GM04503 (cell line): Measurements from ENCODE around the gene SLC25A22.

Source experiments
- DNase-seq: peaks from one replicate; pipeline ENCODE4 v3.0.0-alpha.2; 2012; ENCODE audit warnings: low read depth

Gene SLC25A22

GRCh38 chr11:771617-772204, 26.4 kb downstream of the SLC25A22 start:
- DNase-seq: no peak

GRCh38 chr11:770642-771616, 27.2 kb downstream of the SLC25A22 start:
- no peak for DNase-seq

DNA sequence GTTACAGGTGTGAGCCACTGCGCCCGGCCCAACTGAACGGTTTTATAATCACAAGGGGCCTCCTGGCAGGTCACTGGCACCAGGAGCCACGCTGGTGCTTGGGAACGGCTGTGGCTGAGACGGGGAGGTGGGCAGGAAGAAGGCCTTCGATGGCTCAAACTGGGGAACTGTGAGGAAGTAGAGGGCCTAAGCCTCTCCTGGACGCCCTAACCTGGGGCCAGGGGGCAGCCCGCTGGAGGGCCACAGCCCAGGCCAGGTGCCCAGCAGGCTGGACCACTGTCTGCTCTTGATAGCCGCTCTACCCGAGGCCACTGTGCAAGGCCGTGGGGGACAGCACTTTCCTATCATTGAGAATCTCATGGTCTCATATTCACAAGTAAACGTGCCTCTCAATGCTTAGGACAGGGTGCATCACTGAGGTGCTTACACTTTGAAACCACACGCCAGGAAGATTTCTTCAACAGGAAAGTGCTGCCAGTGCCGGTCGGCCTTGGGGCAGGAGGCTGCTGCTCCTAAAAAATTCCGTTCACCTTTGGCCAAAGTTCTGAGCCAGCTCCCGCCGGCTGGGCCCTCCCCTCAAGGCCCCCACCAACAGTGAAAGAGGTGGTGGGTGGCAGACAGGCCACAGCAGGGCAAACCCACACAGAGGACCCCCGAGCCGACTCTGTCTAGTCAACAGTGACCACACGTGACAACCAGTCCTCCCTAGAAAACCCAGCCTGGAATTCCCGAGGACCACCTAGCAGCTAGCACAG, 28.0 kb downstream of the SLC25A22 start:
- DNase-seq: no peak

DNA sequence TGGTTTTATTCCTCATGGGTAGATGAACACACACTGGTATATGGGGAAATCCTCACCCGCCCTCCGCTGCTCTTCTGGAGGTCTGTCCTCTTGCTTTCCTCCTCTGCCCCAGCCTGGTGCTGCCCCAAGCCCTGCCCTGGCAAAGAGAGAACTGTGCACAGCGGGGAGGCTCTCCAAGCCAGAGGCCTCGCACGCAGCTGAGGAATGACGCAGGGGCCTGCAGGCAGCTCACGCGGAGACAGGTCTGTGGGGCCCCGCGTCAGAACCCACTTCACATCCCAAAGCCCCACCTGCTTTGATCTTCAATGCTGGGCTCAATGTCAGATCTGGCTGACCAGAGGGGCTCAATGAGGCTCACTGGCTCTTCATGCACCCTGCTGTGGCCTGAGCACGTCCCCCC, 30.8 kb downstream of the SLC25A22 start:
- DNase-seq: no peak

DNA sequence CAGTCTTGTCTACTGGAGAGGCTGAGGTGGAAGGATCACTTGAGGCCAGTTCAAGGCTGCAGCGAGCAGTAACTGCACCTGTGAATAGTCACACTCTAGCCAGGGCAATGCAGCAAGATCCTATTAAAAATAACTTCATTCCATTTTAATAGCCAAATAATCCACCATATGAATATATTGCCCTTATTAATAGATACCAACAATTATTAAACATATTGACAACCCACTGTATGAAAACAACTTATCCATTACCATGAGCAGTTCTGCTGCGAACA, 31.2 kb downstream of the SLC25A22 start:
- no peak for DNase-seq

- DNase-seq: no peak
These were observed 31.8 kb downstream of the SLC25A22 start for GRCh38 chr11:766106-766935.

DNA sequence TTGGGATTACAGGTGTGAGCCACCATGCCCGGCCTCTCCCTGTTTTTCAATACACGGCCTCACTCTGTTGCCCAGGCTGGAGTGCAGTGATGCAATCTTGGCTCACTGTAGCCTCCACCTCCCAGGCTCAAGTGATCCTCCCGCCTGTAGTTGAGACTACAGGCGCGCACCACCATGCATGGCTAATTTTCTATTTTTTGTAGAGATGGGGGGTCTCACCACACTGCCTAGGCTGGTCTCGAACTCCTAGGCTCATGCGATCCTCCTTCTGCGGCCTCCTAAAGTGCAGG, 32.3 kb downstream of the SLC25A22 start:
- DNase-seq: no peak

DNA sequence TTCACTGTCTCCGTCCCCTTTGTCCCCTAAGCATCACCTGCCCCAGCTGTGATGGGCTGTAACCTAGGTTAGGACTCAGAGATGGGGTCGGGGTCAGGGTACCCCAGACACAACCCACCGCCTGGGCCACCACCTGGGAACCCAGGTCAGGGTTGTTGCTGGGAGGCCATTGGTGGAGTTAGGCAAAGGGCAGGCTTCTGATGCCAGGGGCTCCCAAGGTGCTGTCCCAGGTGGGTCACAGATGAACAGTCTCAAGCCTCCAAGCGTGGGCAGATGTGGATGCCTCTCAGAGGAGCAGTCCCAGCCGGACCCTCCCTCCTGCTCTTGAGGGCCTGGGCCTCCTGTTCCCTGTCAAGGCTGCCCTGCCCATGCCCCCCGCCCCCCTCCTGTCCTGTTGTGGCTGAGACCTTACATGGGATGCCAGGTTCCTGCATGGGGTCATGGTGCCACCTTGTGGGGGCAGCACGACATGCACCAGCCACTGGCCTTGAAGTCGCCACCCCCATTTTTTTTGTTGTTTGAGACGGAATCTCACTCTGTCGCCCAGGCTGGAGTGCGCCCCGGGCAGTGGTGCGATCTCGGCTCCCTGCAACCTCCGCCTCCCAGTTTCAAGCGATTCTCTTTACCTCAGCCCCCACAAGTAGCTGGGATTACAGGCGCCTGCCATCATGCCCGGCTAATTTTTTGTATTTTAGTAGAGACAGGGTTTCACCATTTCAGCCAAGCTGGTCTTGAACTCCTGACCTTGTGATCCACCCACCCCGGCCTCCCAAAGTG, 32.9 kb downstream of the SLC25A22 start:
- DNase-seq: no peak

DNA sequence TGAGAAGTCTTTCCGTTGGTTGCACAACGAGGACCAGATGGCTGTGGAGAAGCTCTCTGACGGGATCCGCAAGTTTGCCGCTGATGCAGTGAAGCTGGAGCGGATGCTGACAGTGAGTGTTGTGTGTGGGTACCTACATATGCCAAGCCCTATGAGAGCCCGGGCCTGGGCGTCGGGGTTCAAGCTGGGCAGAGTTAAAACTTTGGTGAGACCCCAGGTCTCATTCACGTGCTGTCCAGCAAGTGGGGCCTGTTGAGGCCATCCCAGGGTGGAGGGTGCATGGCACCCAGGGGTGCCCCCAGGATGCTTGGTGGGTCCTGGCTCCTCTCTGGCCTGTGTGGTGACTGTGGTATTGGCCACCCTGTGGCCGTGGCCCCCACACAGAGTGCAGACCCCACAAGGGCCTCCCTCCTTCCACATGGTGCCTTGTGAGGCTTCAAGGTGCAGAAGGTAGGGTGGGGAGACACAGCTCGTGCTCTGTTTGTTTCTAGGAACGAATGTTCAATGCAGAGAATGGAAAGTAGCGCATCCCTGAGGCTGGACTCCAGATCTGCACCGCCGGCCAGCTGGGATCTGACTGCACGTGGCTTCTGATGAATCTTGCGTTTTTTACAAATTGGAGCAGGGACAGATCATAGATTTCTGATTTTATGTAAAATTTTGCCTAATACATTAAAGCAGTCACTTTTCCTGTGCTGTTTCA, 33.6 kb downstream of the SLC25A22 start:
- DNase-seq: no peak

DNA sequence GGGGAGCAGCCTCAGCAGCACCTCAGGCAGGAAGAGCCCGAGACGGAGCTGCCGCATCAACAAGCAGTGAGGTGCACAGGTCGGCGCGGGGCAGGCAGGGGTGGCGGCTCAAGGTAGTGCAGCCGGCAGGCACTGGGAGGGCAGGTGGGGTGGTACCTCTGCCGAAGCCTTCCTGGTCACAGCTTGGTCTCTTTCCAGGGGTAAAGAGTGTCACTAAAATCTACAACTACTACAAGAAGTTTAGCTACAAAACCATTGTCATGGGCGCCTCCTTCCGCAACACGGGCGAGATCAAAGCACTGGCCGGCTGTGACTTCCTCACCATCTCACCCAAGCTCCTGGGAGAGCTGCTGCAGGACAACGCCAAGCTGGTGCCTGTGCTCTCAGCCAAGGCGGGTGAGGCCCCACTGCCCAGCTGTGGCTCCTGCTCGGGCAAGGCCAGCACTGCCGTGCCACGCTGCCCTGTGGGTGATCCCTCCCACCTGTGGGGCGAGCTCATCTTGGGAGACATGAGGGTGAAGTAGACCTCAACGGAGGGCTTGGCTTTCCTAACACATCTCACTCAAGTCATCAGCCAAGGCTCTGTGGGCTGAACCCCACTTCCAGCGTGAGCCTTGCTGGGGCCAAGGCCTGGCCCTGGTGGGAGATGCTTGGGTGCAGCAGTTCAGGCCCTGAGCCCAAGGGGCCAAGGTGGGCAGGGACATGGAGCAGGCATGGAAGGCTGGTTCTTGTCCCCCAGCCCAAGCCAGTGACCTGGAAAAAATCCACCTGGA, 34.3 kb downstream of the SLC25A22 start:
- no peak for DNase-seq

DNA sequence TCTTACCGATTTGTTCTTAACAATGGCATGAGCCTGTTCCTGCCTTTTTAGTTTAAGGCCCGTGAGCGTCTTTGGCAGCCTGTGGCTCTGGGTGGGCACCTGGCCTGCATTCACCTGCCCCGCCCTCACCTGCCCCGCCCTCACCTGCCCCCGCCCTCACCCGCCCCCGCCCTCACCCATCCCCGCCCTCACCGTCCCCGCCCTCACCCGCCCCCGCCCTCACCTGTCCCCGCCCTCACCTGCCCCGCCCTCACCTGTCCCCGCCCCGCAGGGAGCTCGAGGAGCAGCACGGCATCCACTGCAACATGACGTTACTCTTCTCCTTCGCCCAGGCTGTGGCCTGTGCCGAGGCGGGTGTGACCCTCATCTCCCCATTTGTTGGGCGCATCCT, 35.0 kb downstream of the SLC25A22 start:
- DNase-seq: no peak

- DNase-seq: peak; percentile 83
These were observed 35.5 kb downstream of the SLC25A22 start for GRCh38 chr11:762421-763072.

DNA sequence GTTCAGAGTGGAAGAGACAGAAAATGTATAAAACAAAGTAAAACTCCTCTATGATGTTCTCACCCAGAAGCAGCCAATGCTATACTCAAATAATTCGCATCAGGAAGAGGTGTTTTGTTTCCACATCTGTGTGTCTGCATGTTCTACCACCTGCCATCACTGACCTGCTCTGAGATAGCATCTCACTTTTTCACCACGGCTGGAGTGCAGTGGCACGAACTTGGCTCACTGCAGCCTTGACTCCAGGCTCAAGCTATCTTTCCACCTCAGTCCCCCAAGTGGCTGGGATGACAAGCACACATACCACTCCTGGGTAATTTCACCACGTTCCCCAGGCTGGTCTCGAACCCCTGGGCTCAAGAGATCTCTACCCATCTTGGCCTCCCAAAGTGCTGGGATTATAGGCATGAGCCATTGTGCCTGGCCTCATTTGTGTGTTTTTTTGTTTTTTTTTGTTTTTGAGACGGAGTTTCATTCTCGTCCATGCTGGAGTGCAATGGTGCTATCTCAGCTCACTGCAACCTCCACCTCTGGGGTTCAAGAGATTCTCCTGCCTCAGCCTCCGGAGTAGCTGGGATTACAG, 36.5 kb downstream of the SLC25A22 start:
- DNase-seq: no peak

DNA sequence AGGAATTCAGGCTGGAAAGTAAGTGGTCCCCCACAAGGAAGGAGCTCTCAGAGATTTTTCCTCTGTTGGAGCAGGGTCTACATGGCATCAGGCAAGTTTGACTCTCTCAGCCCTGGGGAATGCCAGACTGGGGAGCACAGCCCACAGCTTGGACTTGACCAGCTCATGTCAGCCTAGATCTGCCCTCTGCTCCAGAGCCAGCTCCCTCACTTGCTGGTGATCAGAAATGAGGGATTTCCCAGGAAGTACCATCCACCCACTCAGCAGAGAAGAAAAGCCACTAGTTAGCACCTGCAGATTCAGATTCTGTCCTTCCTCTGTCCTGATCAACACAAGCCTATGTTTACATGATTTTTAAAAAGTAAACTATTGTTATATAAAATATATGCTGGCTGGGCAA, 37.8 kb downstream of the SLC25A22 start:
- no peak for DNase-seq

DNA sequence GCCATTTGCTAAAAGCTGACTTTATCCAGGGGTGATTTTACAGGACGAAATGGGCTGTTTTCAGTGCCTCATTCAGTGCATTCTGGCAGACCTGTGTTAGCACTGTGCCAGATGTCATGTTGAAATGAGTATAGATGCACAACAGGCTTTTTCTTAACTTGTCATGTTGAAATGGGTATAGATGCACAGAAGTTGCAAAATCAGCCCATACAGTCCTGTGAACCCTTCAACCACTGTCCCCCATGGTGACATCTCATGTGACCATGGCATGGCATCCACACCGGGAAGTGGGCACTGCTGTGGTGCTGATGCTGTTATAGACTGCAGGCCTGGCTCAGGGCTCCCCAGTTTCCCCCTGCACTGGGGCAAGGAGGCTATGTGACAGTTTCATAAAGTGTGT, 48.4 kb downstream of the SLC25A22 start:
- DNase-seq: no peak

- DNase-seq: no peak
These were observed 50.1 kb downstream of the SLC25A22 start for GRCh38 chr11:748007-748359.

DNA sequence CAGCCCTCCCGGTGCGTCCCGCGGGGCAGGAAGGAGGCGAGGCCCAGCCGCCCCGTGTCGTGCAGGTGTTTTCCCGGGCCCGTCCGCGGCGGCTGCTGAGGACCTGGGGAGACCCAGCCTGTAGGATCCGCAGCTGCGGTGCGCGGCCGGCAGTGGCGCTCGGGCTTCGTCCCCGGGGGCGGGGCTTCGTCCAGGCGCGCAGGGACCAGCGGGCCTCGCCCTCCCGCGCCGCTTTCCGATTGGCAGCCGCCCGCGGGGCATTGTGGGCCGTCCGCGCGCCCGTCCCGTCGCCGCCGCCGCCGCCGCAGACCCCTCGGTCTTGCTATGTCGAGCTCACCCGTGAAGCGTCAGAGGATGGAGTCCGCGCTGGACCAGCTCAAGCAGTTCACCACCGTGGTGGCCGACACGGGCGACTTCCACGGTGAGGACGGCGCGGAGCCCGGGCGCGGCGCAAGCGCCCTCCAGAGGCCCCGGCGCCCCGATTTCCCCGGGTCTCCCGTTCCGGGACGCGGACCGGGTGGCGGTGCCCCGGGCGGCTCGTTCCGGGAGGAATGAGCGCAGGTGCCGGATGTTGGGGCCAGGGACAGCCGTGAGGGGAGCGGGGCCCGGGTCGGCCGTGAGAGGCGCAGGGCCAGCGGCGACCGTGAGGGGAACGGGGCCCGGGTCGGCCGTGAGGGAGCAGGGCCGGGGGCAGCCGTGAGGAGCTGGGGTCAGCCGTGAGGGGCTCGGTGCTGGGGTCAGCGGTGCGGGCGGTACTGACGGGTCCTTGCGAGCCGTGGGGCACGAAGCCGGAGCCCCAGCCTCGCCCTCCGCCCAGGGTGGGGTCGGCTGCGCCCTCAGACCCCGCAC, 50.7 kb downstream of the SLC25A22 start, which contains the start of gene TALDO1:
TALDO1 (plus strand) TSS at position 307 of the 849 bp plus-strand sequence; CDS start at position 325, 18 bp downstream.
- DNase-seq: no peak
